Umbilical cord (tissue), 2 donors: ENCODE data around the gene CTIF. TPM values are rescaled to one million over a fixed set of nuclear protein-coding genes. Genes with fewer than 3 reads are reported as not detected.
"Not testable (repeated sequence)": the region's sequence is repeated elsewhere in the genome, so short reads cannot be mapped to it uniquely, and the experiment has no call there.

Experiments
- DNase-seq: peaks from one replicate; pipeline ENCODE4 v3.0.0-alpha.2; 2015; ENCODE audit warnings: low spot score
- total RNA-seq: library from RNA; depleted of rRNA; stranded (reverse); fragments of >200 nt; gene quantifications from one replicate; pipeline ENCODE4 v1.2.3, GENCODE V29; 2014; ENCODE audit warnings: low replicate concordance; ENCODE audit not compliant: insufficient read depth

The CTIF gene
- total RNA-seq, 1 donor from 2014 or later = 39.7 TPM

DNA sequence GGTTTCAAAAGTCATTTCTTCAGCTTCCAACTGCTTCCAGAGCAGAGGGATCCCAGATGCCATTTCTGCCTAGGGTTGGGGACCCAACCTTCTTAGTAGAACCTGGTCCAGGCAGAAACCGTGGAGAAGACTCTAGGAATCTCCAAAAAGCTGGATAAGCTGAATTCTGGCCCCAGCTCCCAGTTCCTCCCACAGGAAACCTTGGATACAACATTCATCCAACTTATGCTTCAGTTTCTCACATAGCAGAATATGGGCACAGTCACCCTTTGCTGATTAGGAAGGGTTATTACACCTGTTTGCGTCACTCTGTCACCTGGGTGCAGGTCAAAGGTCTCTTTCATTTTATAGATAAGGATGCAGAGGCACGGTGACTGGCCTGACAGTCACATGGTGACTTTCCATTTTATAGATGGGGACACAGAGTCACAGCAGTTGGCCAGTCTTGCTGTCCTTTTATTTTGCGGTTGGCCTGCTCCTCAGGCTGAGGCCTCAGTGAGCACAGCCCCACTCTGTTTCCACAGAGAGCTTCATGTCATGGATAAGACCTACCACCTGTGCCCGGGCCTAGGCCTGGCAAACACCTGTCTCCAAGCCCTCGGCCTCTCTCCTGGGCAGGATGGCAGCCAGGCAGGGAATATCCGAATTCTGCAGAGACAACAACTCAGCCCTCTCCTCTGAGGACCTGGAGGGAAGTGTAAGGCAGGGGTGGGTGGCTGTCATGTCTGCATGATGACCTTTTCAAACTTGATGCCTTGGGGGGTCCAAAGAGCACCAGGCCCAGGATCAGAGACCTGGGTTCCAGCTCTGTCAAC lies 263.1 kb downstream of the CTIF start:
- DNase-seq = no peak

DNA sequence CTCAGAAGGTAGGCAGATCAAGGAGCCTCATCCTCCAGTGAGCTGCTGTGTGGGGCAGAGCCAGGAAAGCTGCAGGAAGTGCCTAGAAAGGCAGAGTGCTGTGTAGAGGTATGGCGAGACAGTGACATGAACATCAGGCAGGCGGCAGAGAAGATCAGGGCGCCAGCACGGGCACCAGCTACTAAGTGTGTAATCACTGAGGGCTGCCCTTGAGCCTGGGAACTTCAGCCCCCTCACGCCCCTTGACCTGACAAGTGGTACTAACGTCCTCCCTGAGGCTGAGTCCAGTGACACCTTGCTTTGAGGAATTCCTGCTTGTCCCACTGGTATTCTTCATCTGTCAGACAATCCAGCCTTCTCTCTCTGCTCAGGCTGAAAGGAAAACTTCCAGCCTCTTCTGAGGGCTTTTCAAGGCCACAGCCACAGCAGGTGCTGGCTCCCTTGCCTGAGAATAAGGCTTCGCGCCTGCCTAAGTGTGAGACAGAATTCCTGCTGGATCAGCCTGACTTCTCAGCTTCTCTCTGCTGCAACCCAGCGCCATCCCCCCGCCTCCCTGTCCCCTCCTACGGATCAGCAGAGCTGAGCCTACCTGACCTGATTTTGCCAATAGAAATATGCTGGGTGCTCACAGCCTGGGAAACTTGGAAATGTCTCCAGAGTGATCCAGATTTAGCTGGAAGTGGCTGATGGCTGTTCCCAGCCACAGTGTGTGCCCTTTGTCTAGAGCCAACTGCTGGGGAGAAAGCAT lies 263.9 kb downstream of the CTIF start:
- no peak for DNase-seq

DNA sequence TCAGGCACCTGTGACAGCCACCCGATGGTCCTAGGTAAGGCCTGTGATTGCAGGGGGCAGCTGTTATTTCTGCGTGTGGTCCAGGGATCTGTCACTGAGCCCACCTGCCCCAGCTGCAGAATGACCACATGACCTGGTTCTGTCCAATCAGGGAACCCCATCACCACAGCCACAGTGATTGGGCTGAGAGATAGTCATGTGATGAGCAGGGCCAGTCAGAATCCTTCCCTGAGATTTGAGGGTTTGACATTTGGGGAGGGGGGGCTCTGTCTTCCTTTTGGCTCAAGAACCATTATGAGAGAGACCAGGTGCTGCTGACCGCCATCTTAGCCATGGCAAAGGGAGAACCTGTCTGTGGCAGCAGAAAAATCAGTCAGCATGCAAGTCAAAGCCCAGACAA lies 264.7 kb downstream of the CTIF start:
- DNase-seq = no peak

DNA sequence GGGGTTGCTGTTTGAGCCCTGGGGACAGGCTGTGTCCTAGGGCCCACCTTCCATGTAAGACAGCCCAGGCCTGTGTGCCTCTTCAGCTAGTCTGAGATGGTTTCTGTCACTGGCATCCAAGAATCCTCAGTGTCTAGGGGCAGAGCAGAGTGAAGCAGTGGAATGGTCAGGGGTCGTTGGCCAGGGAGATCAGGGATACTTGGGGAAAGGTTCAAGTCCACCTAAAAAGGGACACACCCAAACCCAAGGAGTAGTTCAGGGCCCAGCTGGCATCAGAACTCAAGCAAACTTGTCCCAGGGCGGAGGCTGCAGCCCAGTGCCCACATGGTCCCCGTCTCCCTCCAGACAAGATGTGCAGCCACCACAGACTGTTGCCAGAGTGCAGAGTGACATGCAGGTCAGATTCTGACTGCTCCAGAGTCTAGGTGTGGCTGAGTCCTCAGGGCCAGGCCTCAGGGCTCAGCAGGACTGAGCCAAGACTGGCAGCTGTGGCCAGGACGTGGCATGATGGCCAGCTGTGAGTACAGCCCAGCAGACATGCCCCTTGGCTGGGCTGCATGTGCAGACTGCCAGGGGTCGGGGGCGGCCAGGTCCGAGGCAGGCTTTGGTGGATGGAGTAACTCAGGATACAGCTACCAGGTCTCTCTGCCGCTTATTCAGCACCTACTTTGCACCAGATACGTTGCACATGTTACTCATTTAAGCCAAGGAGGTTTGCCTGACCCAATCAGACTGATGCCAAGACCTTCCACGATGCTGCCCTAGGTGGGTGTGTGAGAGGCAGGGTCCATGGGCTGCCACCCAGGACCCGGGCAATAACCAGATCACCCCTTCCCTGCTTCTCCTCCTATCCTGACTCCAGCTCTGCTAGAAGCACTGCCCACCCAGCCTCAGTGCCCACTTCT lies 265.4 kb downstream of the CTIF start:
- no peak for DNase-seq

DNA sequence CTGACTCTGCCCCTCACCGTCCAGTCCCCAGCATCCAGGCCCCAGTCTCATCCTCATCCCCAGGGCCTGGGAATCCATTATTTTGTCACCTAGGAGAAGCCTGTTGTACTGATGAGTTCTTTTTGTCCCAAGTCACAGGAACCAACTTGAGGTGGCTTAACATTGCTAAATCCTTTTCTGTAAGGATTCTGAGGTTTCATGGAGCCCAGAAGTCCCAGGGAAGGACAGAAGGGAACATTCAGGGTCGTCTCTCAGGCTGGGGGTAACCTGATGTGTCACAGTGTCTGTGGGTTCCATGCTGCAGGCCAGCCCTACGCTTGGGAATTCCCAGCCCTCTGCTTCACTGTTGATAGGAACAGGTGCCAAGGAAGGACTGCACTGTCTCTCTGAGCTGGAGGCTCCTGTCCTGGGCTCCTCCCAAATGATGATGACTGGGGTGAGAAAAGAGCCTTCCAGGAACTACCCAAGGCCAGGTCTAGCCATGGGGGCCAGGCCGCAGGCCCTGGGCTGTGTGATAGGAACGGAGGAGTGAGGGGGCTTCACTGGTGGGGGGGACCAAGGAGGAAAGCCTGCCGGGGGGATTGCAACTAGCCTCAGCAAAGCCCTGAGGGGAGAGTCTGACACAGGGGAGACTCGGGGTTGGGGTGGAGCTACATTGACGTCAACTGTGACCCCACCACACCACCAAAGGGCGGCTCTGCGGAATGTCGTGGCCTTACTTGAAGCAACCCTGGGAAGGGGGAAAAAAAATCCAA lies 266.2 kb downstream of the CTIF start:
- DNase-seq = no peak

DNA sequence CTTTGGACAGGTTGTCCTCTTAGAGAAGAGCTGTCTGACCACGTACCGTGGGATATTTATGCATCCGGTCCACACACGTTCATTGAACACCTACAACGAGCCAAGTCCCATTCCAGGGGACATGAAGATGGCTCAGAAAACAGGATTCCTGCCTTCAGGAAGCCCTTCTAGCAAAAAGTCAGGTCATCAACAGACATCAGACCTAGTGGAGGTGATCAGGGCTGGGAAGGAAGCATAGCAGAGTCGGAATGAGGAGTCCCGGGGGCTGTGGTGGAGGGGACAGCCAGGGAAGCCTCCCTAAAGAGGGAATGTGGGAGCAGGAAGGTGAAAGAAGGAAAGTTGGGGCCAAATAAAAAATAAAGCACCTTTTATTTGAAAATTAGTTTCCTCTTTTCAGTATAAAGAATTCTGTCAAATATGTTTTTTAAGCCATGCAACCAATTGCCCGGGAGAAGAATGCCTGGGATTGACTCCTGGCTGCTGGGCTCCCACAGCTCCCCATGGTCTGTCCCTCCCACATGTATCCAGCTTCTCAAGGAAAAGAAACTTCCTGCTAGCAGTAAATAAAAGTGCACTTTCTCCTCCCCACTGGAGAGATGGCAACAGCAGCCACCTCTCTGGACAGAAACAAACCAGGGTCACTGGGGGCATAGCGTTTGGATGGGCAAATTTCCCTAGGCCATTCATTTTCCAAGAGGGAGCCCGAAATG lies 267.1 kb downstream of the CTIF start:
- DNase-seq = no peak

DNA sequence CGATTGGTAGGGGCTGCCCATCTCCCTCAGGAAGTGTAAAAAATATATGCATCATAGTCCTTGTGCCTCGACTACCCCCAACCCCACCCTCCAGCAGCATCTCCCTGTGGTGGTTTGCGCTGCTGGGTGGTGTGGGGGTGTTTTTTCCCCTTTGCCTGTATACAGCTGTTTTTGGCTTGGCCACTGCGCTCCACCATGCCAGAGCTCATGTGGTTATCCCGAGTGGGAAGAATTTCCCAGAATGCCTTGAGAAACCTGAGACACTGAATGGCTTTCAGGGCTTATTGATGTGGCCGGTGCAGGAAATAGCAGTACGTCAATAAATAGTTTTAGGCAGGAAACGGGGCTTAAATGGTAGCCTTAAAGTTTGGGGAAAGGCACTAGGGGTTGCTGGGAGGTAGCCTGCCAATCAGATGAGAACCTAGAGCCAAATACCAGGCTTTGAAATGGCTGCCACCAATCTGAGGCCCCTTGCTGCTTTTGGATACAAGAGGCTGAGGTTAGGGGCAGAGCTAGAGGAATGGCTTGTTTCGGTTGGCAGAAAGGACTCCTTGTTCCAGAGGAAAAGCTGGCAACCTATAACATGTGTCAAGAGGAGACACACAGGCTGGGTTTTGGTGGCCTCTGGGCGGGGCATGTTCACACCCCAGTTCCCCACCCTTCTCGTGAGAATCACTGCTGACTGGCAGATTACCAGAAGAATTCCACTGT lies 267.9 kb downstream of the CTIF start:
- peak; percentile 13 for DNase-seq

DNA sequence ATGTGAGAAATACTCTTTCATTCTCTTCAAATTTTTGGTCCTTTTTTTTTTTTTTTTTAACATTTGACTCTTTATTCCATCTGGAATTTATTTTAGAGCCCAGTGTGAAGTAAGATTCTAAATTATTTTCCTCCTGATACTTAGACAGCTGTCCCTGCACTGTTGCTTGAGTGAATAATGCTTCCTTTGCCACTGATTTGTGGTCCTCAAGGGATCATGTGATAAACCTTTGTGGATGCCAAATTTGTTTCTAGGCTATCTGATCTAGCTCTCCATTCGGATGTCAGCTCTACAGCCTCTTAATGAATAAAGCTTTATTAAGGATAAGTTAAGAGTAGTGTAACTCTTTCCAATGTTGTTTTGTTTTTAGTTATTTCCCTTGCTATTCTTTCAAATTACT lies 269.6 kb downstream of the CTIF start:
- DNase-seq = no peak

DNA sequence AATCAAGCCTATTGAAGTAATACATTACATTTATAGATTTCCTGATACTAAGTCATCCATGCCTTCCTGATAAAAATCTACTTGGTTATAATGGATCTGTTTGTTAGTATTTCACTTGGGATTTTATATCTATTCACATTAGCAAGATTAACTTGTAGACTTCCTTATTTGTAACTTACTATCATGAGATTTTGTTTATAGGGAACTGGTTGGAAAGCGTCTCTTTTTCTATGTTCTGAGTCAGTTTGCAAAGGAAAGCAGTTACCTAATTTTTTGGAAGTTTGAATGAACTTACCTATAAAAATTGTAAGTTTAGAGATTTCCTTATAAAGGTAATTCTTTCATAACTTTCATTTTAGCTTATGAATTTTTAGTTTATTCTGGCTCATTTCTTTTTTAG lies 270.5 kb downstream of the CTIF start:
- no peak for DNase-seq

DNA sequence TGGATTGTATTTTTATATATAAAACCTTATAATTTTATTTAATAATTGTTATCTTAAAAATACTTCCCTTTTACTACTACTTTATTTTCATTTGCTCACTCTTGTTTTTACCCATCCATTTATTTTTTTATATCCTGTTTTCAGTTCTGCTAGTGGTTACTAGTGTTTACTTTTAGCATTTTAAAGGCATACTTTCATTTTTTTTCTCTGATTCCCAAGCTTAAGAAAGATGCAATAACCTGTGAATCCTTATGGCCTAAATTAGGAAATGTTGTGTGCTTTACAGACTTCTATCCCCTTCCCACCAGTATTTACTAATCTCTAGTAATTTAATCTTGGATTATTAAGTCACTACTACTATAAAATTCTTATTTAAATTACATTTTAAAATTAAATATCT lies 272.0 kb downstream of the CTIF start:
- DNase-seq = no peak

DNA sequence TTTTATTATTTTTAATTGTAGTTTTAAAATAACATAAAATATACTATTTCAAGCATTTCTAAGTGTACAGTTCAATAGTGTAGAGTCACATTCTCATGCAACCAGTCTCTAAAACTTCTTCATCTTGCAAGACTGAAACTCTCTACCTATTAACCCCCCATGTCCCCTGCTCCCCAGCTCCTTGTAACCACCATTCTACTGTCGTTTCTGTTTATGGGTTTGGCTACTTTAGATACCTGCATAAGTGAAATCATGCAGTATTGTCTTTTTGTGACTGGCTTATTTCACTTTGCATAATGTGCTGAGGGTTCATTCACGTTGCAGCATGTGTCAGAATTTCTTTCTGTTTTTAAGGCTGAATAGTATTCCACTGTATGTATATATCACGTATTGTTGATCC lies 272.6 kb downstream of the CTIF start:
- no peak for DNase-seq

DNA sequence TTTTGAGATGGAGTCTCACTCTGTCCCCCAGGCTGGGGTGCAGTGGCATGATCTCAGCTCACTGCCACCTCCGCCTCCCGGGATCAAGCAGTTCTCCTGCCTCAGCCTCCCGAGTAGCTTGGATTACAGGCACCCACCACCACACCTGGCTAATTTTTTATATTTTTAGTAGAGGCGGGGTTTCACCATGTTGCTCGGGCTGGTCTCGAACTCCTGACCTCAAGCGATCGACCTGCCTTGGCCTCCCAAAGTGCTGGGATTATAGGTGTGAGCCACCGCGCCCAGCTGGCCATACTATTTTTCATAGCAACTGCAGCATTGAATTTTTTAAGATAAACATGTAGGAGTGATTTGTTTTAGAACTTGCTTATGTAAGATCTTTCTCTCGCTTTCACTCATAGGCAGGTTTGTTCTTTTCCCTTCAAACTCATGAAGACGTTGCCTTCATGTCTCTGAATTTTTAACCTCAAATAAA lies 273.2 kb downstream of the CTIF start:
- DNase-seq = not testable (repeated sequence)

DNA sequence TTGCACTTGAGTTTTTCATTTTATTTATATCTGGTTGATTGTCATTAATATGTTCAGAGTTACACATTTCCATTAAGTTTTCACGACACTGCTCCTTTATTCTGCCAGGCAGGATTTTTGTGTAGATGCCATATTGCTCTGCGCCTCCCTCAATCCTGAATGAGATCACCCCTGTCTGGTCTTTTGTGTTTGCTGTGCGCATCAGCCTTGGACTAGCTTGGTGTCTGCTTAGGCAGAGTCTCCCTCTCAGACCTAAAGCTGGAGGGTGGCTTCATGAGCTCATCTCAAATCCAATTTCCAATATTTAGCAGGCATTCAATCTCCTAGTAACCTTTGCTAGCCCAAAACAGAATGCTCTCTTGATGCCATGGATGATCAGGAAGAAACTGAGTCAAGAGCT lies 274.5 kb downstream of the CTIF start:
- DNase-seq = no peak

DNA sequence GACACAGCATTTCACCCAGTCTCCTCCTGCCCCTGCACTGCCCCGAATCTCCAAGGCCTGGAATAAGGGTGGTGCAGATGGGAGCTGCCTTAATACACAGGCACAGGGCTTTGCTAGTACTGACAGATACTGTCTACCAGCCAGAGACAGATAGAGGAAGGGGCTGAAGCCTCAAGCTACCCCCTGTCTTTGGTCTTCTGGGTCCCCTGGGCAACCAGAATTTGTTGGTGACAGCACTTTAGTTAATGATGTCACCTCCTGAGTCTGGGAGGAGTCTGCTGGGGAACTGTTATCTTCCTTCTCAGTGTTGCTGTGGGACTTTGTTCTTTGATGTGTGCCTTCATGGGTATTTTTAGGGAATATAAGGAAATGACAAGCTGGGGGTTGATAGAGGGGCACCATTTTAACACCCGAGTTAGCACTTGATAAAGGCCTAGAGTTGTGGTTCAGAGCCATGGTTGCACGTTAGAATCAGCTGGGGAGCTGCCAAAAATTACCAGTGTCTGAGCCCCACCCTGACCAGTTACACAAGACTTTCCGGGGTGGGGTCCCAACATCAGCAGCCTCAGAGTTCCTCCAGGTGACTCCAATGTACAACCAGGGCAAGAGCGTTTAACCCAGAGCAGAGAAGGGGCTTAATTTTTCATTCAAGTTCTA lies 275.1 kb downstream of the CTIF start:
- peak; percentile 49 for DNase-seq

DNA sequence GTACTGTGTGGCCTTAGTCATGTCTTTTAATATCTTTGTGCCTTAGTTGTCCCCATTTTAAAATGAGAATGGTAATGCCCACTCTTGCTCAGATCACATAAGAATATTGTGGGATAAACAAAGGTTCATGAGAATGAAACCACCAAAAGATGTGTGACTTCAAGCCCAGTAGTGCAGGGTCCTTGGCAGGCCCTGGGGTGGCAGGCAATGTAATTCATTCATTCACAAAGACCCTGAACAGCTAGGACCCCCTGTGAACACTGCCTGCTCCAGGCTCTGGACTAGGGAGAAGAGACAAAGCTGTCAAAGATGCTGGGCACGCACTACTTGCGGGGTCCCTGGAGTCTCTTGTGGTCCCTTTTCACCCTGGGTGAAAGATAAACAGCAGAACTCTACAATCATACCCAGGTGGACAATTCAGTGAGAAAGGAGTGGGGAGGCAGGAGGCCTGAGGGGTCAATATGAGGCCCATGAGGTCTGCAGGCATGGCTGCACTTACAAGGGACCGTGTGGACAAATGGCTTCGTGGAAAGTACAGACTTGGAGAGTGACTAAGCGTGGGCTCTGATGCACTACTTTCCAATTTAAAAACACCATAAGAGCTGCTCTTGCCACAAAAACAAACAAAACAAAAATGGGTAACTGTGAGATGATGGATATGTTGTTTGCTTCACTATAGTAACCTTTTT lies 275.8 kb downstream of the CTIF start:
- DNase-seq = no peak

DNA sequence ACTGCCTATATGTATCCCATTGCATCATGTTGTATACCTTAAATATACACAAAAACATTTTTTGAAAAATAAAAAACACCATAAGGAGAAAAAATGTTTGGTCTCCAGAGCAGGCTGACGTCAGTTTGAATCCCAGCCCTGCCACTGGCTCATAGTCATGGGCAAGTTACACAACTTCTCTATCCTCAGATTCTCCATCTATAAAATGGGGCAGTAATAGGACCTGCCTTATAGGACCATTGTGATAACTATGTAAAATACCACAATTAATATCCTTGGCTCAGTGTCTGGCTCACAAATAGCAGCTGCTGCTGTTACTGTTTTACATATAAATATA lies 276.3 kb downstream of the CTIF start:
- no peak for DNase-seq

DNA sequence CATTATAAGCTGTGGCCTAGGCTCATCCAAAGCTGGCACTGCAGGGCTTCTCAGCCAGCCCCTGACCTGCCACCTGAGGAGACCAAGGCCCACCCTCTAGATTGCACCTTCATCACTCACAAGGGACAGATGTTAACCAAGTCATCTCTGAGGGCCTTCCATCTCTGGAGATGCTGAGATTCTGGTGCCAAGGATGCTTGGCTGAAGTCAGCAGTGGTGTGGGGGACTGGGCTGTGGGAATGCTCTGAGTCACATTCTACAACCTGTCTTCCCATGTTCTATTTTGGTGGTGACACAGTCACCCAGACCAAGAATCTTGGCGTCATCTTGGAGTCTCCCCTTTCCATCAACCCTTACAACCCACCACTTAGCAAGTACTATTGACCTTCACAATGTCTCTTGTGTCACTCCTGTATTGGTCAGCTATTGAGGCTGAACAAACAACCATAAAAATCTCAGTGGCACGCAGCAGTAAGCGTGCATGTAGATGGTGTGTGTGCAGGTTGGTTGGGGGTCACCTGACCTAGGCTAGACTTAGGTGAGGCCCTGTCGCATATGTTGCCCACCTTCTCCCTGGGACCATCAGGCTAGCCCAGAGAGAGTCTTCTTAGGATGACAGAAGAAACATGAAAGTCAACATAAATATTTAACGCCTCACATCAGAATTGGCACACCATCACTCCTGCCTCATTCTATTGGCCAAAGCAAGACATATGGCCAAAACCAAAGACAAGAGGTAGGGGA lies 276.9 kb downstream of the CTIF start:
- no peak for DNase-seq

DNA sequence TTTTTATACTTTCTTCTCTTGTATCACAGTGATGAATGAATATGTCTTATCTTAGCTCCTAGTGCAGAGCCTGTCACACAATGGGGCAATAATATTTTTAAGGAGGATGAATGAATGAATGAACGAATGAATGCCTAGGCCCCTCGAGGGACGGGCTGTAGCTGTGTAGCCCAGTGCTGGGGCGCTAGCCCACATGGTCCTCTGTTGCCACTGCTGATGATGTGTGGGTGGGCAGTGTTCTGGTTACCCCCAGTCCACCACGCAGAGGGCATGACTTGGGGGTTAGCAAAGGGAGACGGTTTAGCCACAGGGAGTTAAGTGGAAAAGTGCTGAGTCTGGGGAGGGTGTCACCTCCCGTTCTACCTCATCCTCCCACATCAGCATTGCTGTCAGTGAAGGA lies 277.7 kb downstream of the CTIF start:
- no peak for DNase-seq
